HL-60 (cell line): ENCODE data around the gene FAM227B.

Source experiments
- DNase-seq, 2 experiments: peaks; one replicate each; pipeline ENCODE4 v3.0.0-alpha.2; 2010 to 2020; ENCODE audit warnings: low read depth in 1 of 2, low spot score in 1 of 2
- H3K27ac ChIP-seq: fragments of 250-450 bp; sonication (Bioruptor Pico); replicated peaks from 2 replicates; pipeline ENCODE4 v1.5.1; 2020; ENCODE audit warnings: mild to moderate bottlenecking, moderate library complexity
- H3K27me3 ChIP-seq: fragments of 250-450 bp; sonication (Bioruptor Pico); 2 replicates; pipeline ENCODE4 v1.5.1; 2021; ENCODE audit warnings: mild to moderate bottlenecking, moderate library complexity; ENCODE audit not compliant: insufficient read depth, poor library complexity, severe bottlenecking
- H3K4me3 ChIP-seq: replicated peaks from 2 replicates; pipeline ENCODE4 v1.5.1; 2011; ENCODE audit warnings: mild to moderate bottlenecking, control low read depth, low read length; ENCODE audit not compliant: insufficient read depth
- GABPA ChIP-seq: IDR thresholded peaks from 2 replicates; pipeline ENCODE4 v1.6.1; 2012; ENCODE audit warnings: low read depth
- POLR2AphosphoS5 ChIP-seq: IDR thresholded peaks from 2 replicates; pipeline ENCODE4 v1.6.1; 2012; ENCODE audit warnings: low read depth
- SPI1 ChIP-seq: IDR thresholded peaks from 2 replicates; pipeline ENCODE4 v1.6.1; 2012; ENCODE audit warnings: low read depth, mild to moderate bottlenecking, borderline replicate concordance
- TF ChIP-seq, protein P1 (sequence below): IDR thresholded peaks from one replicate; pipeline ENCODE4 v1.5.1; 2011; ENCODE audit warnings: low read length, control low read depth, inconsistent platforms; ENCODE audit not compliant: insufficient read depth
- TF ChIP-seq, protein P2 (sequence below): IDR thresholded peaks from 2 replicates; pipeline ENCODE4 v1.6.1; 2012; ENCODE audit warnings: low read depth; ENCODE audit not compliant: insufficient replicate concordance

FAM227B gene

DNA sequence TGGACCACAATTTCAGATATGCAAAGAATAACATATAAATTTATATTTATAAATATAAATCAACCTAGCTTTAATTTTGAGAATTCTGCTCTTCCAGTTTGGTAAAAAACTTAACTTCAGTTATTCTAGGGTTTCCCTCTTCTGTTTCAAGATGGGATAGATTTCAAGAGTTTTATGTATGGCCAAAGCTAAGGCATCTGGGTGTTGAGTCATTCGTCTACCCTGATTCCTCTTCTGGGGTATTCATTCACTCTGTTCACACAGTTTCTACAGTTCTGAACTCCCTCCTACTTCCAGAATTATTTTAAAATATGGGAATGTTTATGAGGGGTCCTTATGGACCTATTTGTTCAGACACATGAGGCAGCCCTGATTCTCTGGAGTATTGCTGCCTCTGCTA, 201.8 kb downstream of the FAM227B start:
- Histone ChIP-seq H3K4me3 (no peak overlapping the region), H3K27me3 (no peaks in the 10 kb centered on the region), H3K27ac (no peak overlapping the region)
- DNase-seq: no peak
- TF ChIP-seq, protein P1, sequence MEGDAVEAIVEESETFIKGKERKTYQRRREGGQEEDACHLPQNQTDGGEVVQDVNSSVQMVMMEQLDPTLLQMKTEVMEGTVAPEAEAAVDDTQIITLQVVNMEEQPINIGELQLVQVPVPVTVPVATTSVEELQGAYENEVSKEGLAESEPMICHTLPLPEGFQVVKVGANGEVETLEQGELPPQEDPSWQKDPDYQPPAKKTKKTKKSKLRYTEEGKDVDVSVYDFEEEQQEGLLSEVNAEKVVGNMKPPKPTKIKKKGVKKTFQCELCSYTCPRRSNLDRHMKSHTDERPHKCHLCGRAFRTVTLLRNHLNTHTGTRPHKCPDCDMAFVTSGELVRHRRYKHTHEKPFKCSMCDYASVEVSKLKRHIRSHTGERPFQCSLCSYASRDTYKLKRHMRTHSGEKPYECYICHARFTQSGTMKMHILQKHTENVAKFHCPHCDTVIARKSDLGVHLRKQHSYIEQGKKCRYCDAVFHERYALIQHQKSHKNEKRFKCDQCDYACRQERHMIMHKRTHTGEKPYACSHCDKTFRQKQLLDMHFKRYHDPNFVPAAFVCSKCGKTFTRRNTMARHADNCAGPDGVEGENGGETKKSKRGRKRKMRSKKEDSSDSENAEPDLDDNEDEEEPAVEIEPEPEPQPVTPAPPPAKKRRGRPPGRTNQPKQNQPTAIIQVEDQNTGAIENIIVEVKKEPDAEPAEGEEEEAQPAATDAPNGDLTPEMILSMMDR: no peak
- no peak for TF ChIP-seq GABPA
- TF ChIP-seq POLR2AphosphoS5: no peak
- no peak for TF ChIP-seq SPI1
- TF ChIP-seq, protein P2, sequence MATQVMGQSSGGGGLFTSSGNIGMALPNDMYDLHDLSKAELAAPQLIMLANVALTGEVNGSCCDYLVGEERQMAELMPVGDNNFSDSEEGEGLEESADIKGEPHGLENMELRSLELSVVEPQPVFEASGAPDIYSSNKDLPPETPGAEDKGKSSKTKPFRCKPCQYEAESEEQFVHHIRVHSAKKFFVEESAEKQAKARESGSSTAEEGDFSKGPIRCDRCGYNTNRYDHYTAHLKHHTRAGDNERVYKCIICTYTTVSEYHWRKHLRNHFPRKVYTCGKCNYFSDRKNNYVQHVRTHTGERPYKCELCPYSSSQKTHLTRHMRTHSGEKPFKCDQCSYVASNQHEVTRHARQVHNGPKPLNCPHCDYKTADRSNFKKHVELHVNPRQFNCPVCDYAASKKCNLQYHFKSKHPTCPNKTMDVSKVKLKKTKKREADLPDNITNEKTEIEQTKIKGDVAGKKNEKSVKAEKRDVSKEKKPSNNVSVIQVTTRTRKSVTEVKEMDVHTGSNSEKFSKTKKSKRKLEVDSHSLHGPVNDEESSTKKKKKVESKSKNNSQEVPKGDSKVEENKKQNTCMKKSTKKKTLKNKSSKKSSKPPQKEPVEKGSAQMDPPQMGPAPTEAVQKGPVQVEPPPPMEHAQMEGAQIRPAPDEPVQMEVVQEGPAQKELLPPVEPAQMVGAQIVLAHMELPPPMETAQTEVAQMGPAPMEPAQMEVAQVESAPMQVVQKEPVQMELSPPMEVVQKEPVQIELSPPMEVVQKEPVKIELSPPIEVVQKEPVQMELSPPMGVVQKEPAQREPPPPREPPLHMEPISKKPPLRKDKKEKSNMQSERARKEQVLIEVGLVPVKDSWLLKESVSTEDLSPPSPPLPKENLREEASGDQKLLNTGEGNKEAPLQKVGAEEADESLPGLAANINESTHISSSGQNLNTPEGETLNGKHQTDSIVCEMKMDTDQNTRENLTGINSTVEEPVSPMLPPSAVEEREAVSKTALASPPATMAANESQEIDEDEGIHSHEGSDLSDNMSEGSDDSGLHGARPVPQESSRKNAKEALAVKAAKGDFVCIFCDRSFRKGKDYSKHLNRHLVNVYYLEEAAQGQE: no peak

DNA sequence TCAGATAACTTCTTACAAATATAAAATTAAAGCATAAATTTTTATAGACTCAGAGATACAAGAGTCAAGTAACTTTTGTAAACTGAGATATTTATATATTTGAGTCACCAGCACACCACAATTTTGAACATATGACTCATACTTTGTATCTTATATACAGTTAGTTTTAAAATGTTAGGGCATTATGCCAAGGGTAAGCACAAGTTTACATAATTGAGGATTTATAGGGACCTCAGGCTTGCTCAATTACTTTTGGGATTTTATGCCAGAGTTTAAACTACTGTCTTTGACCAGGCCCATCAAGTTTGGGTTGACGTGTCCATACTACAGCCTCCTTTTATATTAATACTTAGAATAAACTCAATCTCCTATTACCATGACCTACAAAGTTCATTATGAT, 205.0 kb downstream of the FAM227B start:
- DNase-seq: no peak
- no peak overlapping the region for H3K27ac ChIP-seq
- H3K4me3 ChIP-seq: no peak overlapping the region
- no peaks in the 10 kb centered on the region for H3K27me3 ChIP-seq
- TF ChIP-seq SPI1 (no peak), POLR2AphosphoS5 (no peak), GABPA (no peak)
- TF ChIP-seq, protein P1: no peak
- TF ChIP-seq, protein P2: no peak

DNA sequence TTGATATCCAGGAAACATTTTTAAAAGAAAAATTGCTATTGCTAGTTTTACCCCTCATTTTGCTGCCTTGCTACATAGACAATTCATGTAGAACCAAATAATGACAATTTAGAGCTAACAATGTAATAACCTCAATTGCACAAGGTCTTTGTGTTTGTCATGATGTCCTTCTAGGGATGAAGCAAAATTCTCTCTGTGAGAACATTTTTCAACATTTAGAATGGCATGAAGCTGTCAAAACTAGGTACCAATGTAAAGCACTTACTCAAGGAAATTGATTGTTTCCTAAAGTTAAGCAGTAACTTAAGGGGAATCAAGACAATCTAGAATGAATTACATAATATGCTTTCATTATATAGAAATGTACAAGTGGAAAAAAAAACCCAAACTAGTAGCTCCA, 205.5 kb downstream of the FAM227B start:
- Histone ChIP-seq H3K4me3 (no peak overlapping the region), H3K27ac (no peak overlapping the region), H3K27me3 (no peaks in the 10 kb centered on the region)
- DNase-seq: no peak
- TF ChIP-seq, protein P2: no peak
- TF ChIP-seq GABPA (no peak), SPI1 (no peak), POLR2AphosphoS5 (no peak)
- TF ChIP-seq, protein P1: no peak
